ENCODE measurements around the gene SYT8.

GRCh38 chr11:1832920-1833295, 1.9 kb upstream of the SYT8 start:
- TF ChIP-seq CTCF (tag by site-specific recombination; IDR thresholded peaks at IDR 0.05) = no peak
- TF ChIP-seq ATF2 (tag by site-specific recombination; IDR thresholded peaks at IDR 0.05; ENCODE audit: low read depth) = no peak
- TF ChIP-seq ZNF24 (tag by site-specific recombination; IDR thresholded peaks at IDR 0.05) = no peak
- no peak for TF ChIP-seq ZNF274 (IDR thresholded peaks at IDR 0.05; ENCODE audit: low read length)
- no peak for TF ChIP-seq ZNF274 (tag by site-specific recombination; IDR thresholded peaks at IDR 0.05; ENCODE audit: borderline replicate concordance)

Measured in HEK293 (cell line).